ENCODE measurements around the gene GATAD2B.
"Not testable (repeated sequence)": the region's sequence is repeated elsewhere in the genome, so short reads cannot be mapped to it uniquely, and the experiment has no call there.

DNA sequence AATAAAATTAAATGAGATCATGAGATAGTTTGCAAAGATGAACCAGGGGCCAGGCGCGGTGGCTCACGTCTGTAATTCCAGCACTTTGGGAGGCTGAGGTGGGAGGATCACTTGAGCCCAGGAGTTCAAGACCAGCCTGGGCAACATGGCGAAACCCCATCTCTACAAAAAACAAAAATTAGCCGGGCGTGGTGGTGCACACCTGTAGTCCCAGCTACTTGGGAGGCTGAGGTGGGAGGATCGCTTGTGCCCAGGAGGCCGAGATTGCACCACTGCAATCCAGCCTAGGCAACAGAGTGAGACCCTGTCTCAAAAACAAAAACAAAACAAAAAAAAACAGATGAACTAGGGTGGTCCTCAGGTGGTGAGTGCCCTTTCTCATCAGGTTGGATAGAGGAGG lies 140.1 kb downstream of the GATAD2B start:
- not testable (repeated sequence) for TF ChIP-seq SPI1 (IDR thresholded peaks at IDR 0.05; ENCODE audit: borderline replicate concordance, low read depth)
- TF ChIP-seq, protein P1, sequence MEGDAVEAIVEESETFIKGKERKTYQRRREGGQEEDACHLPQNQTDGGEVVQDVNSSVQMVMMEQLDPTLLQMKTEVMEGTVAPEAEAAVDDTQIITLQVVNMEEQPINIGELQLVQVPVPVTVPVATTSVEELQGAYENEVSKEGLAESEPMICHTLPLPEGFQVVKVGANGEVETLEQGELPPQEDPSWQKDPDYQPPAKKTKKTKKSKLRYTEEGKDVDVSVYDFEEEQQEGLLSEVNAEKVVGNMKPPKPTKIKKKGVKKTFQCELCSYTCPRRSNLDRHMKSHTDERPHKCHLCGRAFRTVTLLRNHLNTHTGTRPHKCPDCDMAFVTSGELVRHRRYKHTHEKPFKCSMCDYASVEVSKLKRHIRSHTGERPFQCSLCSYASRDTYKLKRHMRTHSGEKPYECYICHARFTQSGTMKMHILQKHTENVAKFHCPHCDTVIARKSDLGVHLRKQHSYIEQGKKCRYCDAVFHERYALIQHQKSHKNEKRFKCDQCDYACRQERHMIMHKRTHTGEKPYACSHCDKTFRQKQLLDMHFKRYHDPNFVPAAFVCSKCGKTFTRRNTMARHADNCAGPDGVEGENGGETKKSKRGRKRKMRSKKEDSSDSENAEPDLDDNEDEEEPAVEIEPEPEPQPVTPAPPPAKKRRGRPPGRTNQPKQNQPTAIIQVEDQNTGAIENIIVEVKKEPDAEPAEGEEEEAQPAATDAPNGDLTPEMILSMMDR (IDR thresholded peaks at IDR 0.05; ENCODE audit: insufficient read depth, low read length): not testable (repeated sequence)
- TF ChIP-seq, protein P2, sequence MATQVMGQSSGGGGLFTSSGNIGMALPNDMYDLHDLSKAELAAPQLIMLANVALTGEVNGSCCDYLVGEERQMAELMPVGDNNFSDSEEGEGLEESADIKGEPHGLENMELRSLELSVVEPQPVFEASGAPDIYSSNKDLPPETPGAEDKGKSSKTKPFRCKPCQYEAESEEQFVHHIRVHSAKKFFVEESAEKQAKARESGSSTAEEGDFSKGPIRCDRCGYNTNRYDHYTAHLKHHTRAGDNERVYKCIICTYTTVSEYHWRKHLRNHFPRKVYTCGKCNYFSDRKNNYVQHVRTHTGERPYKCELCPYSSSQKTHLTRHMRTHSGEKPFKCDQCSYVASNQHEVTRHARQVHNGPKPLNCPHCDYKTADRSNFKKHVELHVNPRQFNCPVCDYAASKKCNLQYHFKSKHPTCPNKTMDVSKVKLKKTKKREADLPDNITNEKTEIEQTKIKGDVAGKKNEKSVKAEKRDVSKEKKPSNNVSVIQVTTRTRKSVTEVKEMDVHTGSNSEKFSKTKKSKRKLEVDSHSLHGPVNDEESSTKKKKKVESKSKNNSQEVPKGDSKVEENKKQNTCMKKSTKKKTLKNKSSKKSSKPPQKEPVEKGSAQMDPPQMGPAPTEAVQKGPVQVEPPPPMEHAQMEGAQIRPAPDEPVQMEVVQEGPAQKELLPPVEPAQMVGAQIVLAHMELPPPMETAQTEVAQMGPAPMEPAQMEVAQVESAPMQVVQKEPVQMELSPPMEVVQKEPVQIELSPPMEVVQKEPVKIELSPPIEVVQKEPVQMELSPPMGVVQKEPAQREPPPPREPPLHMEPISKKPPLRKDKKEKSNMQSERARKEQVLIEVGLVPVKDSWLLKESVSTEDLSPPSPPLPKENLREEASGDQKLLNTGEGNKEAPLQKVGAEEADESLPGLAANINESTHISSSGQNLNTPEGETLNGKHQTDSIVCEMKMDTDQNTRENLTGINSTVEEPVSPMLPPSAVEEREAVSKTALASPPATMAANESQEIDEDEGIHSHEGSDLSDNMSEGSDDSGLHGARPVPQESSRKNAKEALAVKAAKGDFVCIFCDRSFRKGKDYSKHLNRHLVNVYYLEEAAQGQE (IDR thresholded peaks at IDR 0.05; ENCODE audit: insufficient replicate concordance, low read depth): not testable (repeated sequence)
